ENCODE results near the gene ITPK1. TPM values are rescaled to one million over a fixed set of nuclear protein-coding genes. Genes with fewer than 3 reads are reported as not detected.

The ITPK1 gene
- total RNA-seq, 1 experiment from 2014 or later: 88.6 TPM

GRCh38 chr14:93096691-93097322 lies 18.9 kb downstream of the ITPK1 start:
- H3K9me3 ChIP-seq (ENCODE audit: insufficient read depth, low read depth): no peaks in the 10 kb centered on the region
- H2AFZ ChIP-seq: no peak overlapping the region
- no peak for TF ChIP-seq EZH2 (IDR thresholded peaks at IDR 0.05; ENCODE audit: low read depth)
- TF ChIP-seq CTCF (conservative IDR thresholded peaks at IDR 0.05): no peak
- H3K27me3 ChIP-seq (ENCODE audit: insufficient read depth, low read depth): no peaks in the 10 kb centered on the region
- DNase-seq: no peak
- H3K36me3 ChIP-seq (ENCODE audit: low read depth): no peaks in the 10 kb centered on the region
- H3K4me2 ChIP-seq: no peak overlapping the region
- no peaks in the 10 kb centered on the region for H4K20me1 ChIP-seq (ENCODE audit: insufficient read depth)
- H3F3A ChIP-seq (ENCODE audit: insufficient read depth, low read depth): no peaks in the 10 kb centered on the region
- peaks cover 95% of the 10 kb centered on the region for H3K79me2 ChIP-seq (ENCODE audit: low read depth)
- no peak overlapping the region for H3K4me3 ChIP-seq
- no peaks in the 10 kb centered on the region for H3K9me2 ChIP-seq (ENCODE audit: insufficient read depth)
- intact Hi-C loops (cut with micrococcal nuclease; ENCODE audit: unreplicated experiment): no loop called here
- H3K27ac ChIP-seq: no peak overlapping the region
- ChIA-PET CTCF (no interaction called here), POLR2A (ENCODE audit: unreplicated experiment) (no interaction called here)
- H3K4me1 ChIP-seq (replicated peaks; ENCODE audit: insufficient read depth): no peaks in the 10 kb centered on the region
- no TSS peak for BruUV-seq (replicated peaks)

- BruUV-seq (replicated peaks): no TSS peak
- intact Hi-C loops (cut with micrococcal nuclease; ENCODE audit: unreplicated experiment): no loop called here
These were observed 19.8 kb downstream of the ITPK1 start for GRCh38 chr14:93095742-93096510.

More at GRCh38 chr14:93095742-93096510, 19.8 kb downstream of the ITPK1 start:
- ChIA-PET POLR2A (ENCODE audit: unreplicated experiment) (no interaction called here), CTCF (interaction anchor here (0.5 kb wide), 1 partner anchor 10 kb away, joined by 8 read pairs; no protein-coding TSS in a partner anchor)
- no peaks in the 10 kb centered on the region for H3K9me2 ChIP-seq (ENCODE audit: insufficient read depth)
- no peak overlapping the region for H3K4me3 ChIP-seq
- H2AFZ ChIP-seq: no peak overlapping the region
- no peaks in the 10 kb centered on the region for H3K4me1 ChIP-seq (replicated peaks; ENCODE audit: insufficient read depth)
- no peaks in the 10 kb centered on the region for H3K36me3 ChIP-seq (ENCODE audit: low read depth)
- H3K4me2 ChIP-seq: no peak overlapping the region
- no peaks in the 10 kb centered on the region for H3F3A ChIP-seq (ENCODE audit: insufficient read depth, low read depth)
- no peaks in the 10 kb centered on the region for H3K27me3 ChIP-seq (ENCODE audit: insufficient read depth, low read depth)
- H3K27ac ChIP-seq: no peak overlapping the region
- H3K9me3 ChIP-seq (ENCODE audit: insufficient read depth, low read depth): no peaks in the 10 kb centered on the region
- H4K20me1 ChIP-seq (ENCODE audit: insufficient read depth): no peaks in the 10 kb centered on the region
- DNase-seq: no peak
- TF ChIP-seq EZH2 (IDR thresholded peaks at IDR 0.05; ENCODE audit: low read depth): no peak
- TF ChIP-seq CTCF (conservative IDR thresholded peaks at IDR 0.05): no peak
- peaks cover 92% of the 10 kb centered on the region for H3K79me2 ChIP-seq (ENCODE audit: low read depth)
